ENCODE data around the gene AK1. TPM values are rescaled to one million over a fixed set of nuclear protein-coding genes. Genes with fewer than 3 reads are reported as not detected.

Gene AK1
- total and polyA plus RNA-seq, 2 of the 13 experiments (the other 11 are each of a cell fraction or from before 2014, with no cell fraction given), result 19.1 to 32.8 TPM

DNA sequence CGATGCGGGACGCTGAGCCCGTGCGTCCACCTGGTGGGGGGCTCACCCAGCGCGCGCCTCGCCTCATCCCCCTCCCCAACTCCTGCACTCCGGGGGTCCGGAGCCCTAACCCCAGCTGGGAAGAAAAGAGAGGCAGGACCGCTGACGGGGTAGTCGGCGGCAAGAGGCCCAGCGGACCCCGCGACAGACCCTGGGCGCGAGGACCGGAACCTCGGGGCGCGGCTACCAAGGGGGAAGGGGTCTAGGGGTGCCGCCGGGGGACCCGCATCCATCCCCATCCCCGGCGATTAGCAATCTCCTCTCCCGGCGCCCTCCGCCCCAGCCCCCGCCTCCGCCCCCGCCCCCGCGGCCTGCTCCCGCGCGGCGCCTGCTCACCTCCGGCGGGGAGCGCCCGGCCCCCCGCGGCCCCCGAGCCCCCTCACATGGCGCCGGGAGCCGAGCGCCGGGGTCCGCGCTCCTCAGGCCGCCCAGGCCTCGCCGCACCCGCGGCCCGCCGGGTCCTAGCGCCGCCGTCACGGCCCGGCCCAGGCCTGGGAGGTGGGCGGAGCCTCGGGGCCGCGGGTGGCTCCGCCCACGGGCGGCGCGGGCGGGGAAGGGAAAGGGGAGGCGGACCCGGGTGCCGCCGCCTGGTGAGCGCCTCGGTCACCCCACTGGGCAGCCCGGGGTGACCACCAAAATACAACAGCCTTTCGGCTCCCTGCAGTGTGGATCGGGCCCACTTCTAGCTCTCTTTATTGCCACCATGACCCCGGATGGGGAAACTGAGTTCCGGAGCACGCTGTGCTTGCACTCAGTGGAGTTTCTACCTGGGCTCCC, 21.9 kb upstream of the AK1 start, which contains the start of gene ST6GALNAC6:
TSS of gene ST6GALNAC6 (minus strand) at position 476 of the 816 bp plus-strand sequence. CDS start 1,622 bp downstream, outside the sequence.
- H3K9me3 ChIP-seq (ENCODE audit: low read length), result no peaks in the 10 kb centered on the region
- H3K36me3 ChIP-seq (replicated peaks in 1 of 2; ENCODE audit: control insufficient read depth in 1 of 2, insufficient read depth in 2 of 2, low read length in 2 of 2), result peaks cover 11 to 21% of the 10 kb centered on the region in 2 experiments
- ChIA-PET POLR2A (interaction anchor here (1.3 to 3.8 kb wide), 4 partner anchors 9 to 164 kb away, joined by 3 to 55 read pairs (median 16); partner anchors contain the start of genes ST6GALNAC4 and TOR2A), CTCF (ENCODE audit: low intra/inter-chr PET ratio, low total read pairs) (no interaction called here)
- in situ Hi-C loops (cut with HindIII; ENCODE audit: extremely low pct_ligation_motif_present, low pct_unique_long_range_greater_than_20kb), result no loop called here
- peak within 1 kb of the TSS; percentile 81 for H3K9ac ChIP-seq (ENCODE audit: insufficient read depth, low read depth, low read length)
- FAIRE-seq (no peak), ATAC-seq (peak; percentile 14), DNase-seq (ENCODE audit: low spot score) (no peak)
- H4K20me1 ChIP-seq (ENCODE audit: insufficient read depth, low read length), result no peaks in the 10 kb centered on the region
- intact Hi-C loops (cut with micrococcal nuclease; ENCODE audit: unreplicated experiment), result no loop called here
- H3K4me3 ChIP-seq (replicated peaks in 1 of 3; ENCODE audit: insufficient read depth in 1 of 3, low read depth in 2 of 3, low read length in 3 of 3), result peak within 1 kb of the TSS; percentile 89 to 95 (median 95)
- BruUV-seq (replicated peaks), result no TSS peak
- H3K27ac ChIP-seq (ENCODE audit: extremely low read length, insufficient read depth, low read length), result peak within 1 kb of the TSS; percentile 91
- peaks cover 17% of the 10 kb centered on the region for H3K79me2 ChIP-seq (ENCODE audit: insufficient read depth, low read length)
- H3K27me3 ChIP-seq (ENCODE audit: control insufficient read depth in 1 of 2, insufficient read depth in 2 of 2, low read length in 2 of 2), result no peaks in the 10 kb centered on the region
- no peak within 1 kb of the TSS for H2AFZ ChIP-seq (ENCODE audit: low read length)
- H3K4me2 ChIP-seq (ENCODE audit: low read depth, low read length), result peak within 1 kb of the TSS; percentile 84
- peaks cover 64% of the 10 kb centered on the region for H3K4me1 ChIP-seq (ENCODE audit: insufficient read depth, low read length)
- 7% methylated on average over 15 of the region's 89 CpGs for WGBS (ENCODE audit: low lambda C conversion rate)
- TF ChIP-seq, protein P1, sequence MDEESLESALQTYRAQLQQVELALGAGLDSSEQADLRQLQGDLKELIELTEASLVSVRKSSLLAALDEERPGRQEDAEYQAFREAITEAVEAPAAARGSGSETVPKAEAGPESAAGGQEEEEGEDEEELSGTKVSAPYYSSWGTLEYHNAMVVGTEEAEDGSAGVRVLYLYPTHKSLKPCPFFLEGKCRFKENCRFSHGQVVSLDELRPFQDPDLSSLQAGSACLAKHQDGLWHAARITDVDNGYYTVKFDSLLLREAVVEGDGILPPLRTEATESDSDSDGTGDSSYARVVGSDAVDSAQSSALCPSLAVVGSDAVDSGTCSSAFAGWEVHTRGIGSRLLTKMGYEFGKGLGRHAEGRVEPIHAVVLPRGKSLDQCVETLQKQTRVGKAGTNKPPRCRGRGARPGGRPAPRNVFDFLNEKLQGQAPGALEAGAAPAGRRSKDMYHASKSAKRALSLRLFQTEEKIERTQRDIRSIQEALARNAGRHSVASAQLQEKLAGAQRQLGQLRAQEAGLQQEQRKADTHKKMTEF (CRISPR knock-in tag; IDR thresholded peaks at IDR 0.05), result peak; percentile 13; the same call in 1 of the 2 replicates
- no peak for TF ChIP-seq SIX4 (CRISPR knock-in tag; IDR thresholded peaks at IDR 0.05)
- TF ChIP-seq ZFP62 (CRISPR knock-in tag; IDR thresholded peaks at IDR 0.05), result no peak
- no peak for TF ChIP-seq EP300 (IDR thresholded peaks at IDR 0.05; ENCODE audit: low read depth in 2 of 2, low read length in 2 of 2)
- TF ChIP-seq EP300 (CRISPR knock-in tag; IDR thresholded peaks at IDR 0.05; ENCODE audit: borderline replicate concordance), result no peak
- no peak for TF ChIP-seq KLF15 (CRISPR knock-in tag; IDR thresholded peaks at IDR 0.05; ENCODE audit: borderline replicate concordance)
- peak; percentile 63; the same call in 1 of the 2 replicates for TF ChIP-seq SIN3A (IDR thresholded peaks at IDR 0.05; ENCODE audit: borderline replicate concordance, low read depth, low read length)
- peak; percentile 72; the same call in 1 of the 3 replicates for TF ChIP-seq MXI1 (IDR thresholded peaks at IDR 0.05; ENCODE audit: borderline replicate concordance, low read depth, low read length)
- no peak for TF ChIP-seq GPN1 (CRISPR knock-in tag; IDR thresholded peaks at IDR 0.05; ENCODE audit: borderline replicate concordance)
- TF ChIP-seq ZNF790 (CRISPR knock-in tag; IDR thresholded peaks at IDR 0.05; ENCODE audit: borderline replicate concordance), result 0 out of 2 replicates have a peak, but pooled peaks have one; percentile 27
- TF ChIP-seq GABPB1 (CRISPR knock-in tag; IDR thresholded peaks at IDR 0.05), result no peak; the same call in 1 of the 2 replicates
- no peak for TF ChIP-seq MAFK (conservative IDR thresholded peaks at IDR 0.05 in 1 of 2, IDR thresholded peaks at IDR 0.05 in 1 of 2; ENCODE audit: low read length in 2 of 2)
- TF ChIP-seq, protein P2, sequence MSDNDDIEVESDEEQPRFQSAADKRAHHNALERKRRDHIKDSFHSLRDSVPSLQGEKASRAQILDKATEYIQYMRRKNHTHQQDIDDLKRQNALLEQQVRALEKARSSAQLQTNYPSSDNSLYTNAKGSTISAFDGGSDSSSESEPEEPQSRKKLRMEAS (IDR thresholded peaks at IDR 0.05), result peak; percentile 39; the same call in 1 of the 2 replicates
- no peak for TF ChIP-seq ZBTB3 (CRISPR knock-in tag; IDR thresholded peaks at IDR 0.05; ENCODE audit: borderline replicate concordance, low read depth)
- no peak for TF ChIP-seq IKZF4 (CRISPR knock-in tag; IDR thresholded peaks at IDR 0.05; ENCODE audit: borderline replicate concordance, low read depth, not compliant biosample characterization)
- no peak for TF ChIP-seq ZNF121 (CRISPR knock-in tag; IDR thresholded peaks at IDR 0.05)
- TF ChIP-seq ZNF883 (CRISPR knock-in tag; IDR thresholded peaks at IDR 0.05; ENCODE audit: not compliant biosample characterization), result peak; percentile 15
- TF ChIP-seq, protein P3, sequence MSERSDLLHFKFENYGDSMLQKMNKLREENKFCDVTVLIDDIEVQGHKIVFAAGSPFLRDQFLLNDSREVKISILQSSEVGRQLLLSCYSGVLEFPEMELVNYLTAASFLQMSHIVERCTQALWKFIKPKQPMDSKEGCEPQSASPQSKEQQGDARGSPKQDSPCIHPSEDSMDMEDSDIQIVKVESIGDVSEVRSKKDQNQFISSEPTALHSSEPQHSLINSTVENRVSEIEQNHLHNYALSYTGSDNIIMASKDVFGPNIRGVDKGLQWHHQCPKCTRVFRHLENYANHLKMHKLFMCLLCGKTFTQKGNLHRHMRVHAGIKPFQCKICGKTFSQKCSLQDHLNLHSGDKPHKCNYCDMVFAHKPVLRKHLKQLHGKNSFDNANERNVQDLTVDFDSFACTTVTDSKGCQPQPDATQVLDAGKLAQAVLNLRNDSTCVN (CRISPR knock-in tag; IDR thresholded peaks at IDR 0.05; ENCODE audit: borderline replicate concordance), result no peak
- TF ChIP-seq ZNF788 (CRISPR knock-in tag; IDR thresholded peaks at IDR 0.05; ENCODE audit: borderline replicate concordance), result no peak
- TF ChIP-seq MEIS2 (CRISPR knock-in tag; IDR thresholded peaks at IDR 0.05), result 0 out of 2 replicates have a peak, but pooled peaks have one; percentile 53

Measured in HepG2 (cell line).